Inflammatory macrophage (primary cell): Measurements from ENCODE around the gene DNAJC7.
A peak's percentile ranks its signal among the peaks of the same experiment; 100 is the strongest.

Experiments used
- DNase-seq, 2 donors: peaks; one replicate each; pipeline ENCODE4 v3.0.0-alpha.2; 2020 to 2022
- total RNA-seq, 18 experiments: gene quantifications; one replicate each; lab custom pipeline; 2026; ENCODE audit warnings: mixed read lengths in 6 of 18, inconsistent platforms in 2 of 18; lab: John Stamatoyannopoulos, UW

DNAJC7 gene
- total RNA-seq: 59.1 to 128 (median 98.5) reads per million in 18 experiments

- DNase-seq: peak; percentile 88 to 93
Observed at GRCh38 chr17:42016941-42017865, at the start of gene DNAJC7. TSS of gene DNAJC7 (minus strand) at chr17:42017439. CDS start at chr17:42017416, 23 bp downstream.

- no peak for DNase-seq
Observed at GRCh38 chr17:42065201-42065600, 48.0 kb upstream of the DNAJC7 start.

- no peak for DNase-seq
Observed at GRCh38 chr17:42062681-42063080, 45.4 kb upstream of the DNAJC7 start.

GRCh38 chr17:42061646-42062487 is 44.6 kb upstream of the DNAJC7 start:
- DNase-seq: no peak

GRCh38 chr17:42060231-42060630 is 43.0 kb upstream of the DNAJC7 start:
- no peak for DNase-seq

GRCh38 chr17:42059815-42060214 is 42.6 kb upstream of the DNAJC7 start:
- no peak for DNase-seq

GRCh38 chr17:42058063-42058462 is 40.8 kb upstream of the DNAJC7 start:
- DNase-seq: no peak

- no peak for DNase-seq
Observed at GRCh38 chr17:42056635-42057034, 39.4 kb upstream of the DNAJC7 start.

- DNase-seq: no peak
Observed at GRCh38 chr17:42055496-42055895, 38.3 kb upstream of the DNAJC7 start.

GRCh38 chr17:42055027-42055426 is 37.8 kb upstream of the DNAJC7 start:
- no peak for DNase-seq

- no peak for DNase-seq
Observed at GRCh38 chr17:42053731-42054500, 36.7 kb upstream of the DNAJC7 start.

GRCh38 chr17:42052346-42052877 is 35.2 kb upstream of the DNAJC7 start:
- DNase-seq: no peak

- no peak for DNase-seq
Observed at GRCh38 chr17:42051645-42052044, 34.4 kb upstream of the DNAJC7 start.

GRCh38 chr17:42051013-42051400 is 33.8 kb upstream of the DNAJC7 start:
- no peak for DNase-seq

- peak; percentile 36 to 54 for DNase-seq
Observed at GRCh38 chr17:42050393-42051012, 33.3 kb upstream of the DNAJC7 start, which contains the start of gene C17orf113. TSS of gene C17orf113 (minus strand) at chr17:42050601. CDS start at chr17:42043376, 7,225 bp downstream.

- DNase-seq: no peak
Observed at GRCh38 chr17:42049834-42050392, 32.7 kb upstream of the DNAJC7 start.

- DNase-seq: no peak
Observed at GRCh38 chr17:42047343-42047742, 30.1 kb upstream of the DNAJC7 start.

GRCh38 chr17:42045719-42046118 is 28.5 kb upstream of the DNAJC7 start:
- no peak for DNase-seq

- DNase-seq: no peak
Observed at GRCh38 chr17:42042598-42043319, 25.5 kb upstream of the DNAJC7 start.

GRCh38 chr17:42041619-42042018 is 24.4 kb upstream of the DNAJC7 start:
- no peak for DNase-seq

GRCh38 chr17:42040818-42041217 is 23.6 kb upstream of the DNAJC7 start:
- DNase-seq: no peak
